Hepatocyte (in vitro differentiated cells): ENCODE results near the gene DOK6.

Experiments used
- CTCF ChIP-seq: fragments of 200-600 bp; sonication (generic); IDR thresholded peaks from 2 replicates; pipeline ENCODE4 v1.5.1; 2016; ENCODE audit warnings: antibody characterized with exemption, mild to moderate bottlenecking; ENCODE audit not compliant: poor library complexity
- EZH2 ChIP-seq: fragments of 200-600 bp; sonication (generic); IDR thresholded peaks from 2 replicates; pipeline ENCODE4 v1.6.1; 2016; ENCODE audit warnings: antibody characterized with exemption, mild to moderate bottlenecking, borderline replicate concordance

GRCh38 chr18:69890558-69890957 is 489.9 kb downstream of the DOK6 start:
- TF ChIP-seq CTCF: no peak
- TF ChIP-seq EZH2: no peak
